Neural progenitor cell (in vitro differentiated cells): ENCODE results near the gene GABRA5. TPM values are rescaled to one million over a fixed set of nuclear protein-coding genes. Genes with fewer than 3 reads are reported as not detected.

Experiments used
- DNase-seq: peaks from one replicate; pipeline ENCODE4 v3.0.0-alpha.2; 2016; ENCODE audit warnings: low spot score
- H2AFZ ChIP-seq: fragments of 200-600 bp; sonication (generic); replicated peaks from 2 replicates; pipeline ENCODE4 v1.6.1; 2016; ENCODE audit warnings: antibody characterized with exemption
- H3F3A ChIP-seq: fragments of 200-600 bp; sonication (generic); 2 replicates; pipeline ENCODE4 v1.6.1; 2016; ENCODE audit warnings: antibody characterized with exemption, low read depth
- H3K27ac ChIP-seq: fragments of 200-600 bp; sonication (generic); 2 replicates; pipeline ENCODE4 v1.5.1; 2016; ENCODE audit warnings: mild to moderate bottlenecking
- H3K27me3 ChIP-seq: fragments of 200-600 bp; sonication (generic); 2 replicates; pipeline ENCODE4 v1.6.1; 2016; ENCODE audit warnings: mild to moderate bottlenecking, moderate library complexity
- H3K36me3 ChIP-seq: fragments of 200-600 bp; sonication (generic); 2 replicates; pipeline ENCODE4 v1.5.1; 2016
- H3K4me1 ChIP-seq: fragments of 200-600 bp; sonication (generic); 2 replicates; pipeline ENCODE4 v1.6.1; 2016; ENCODE audit warnings: mixed run types
- H3K4me2 ChIP-seq: fragments of 200-600 bp; sonication (generic); 2 replicates; pipeline ENCODE4 v1.6.1; 2016
- H3K4me3 ChIP-seq: fragments of 200-600 bp; sonication (generic); 2 replicates; pipeline ENCODE4 v1.5.1; 2016
- H3K79me2 ChIP-seq: fragments of 200-600 bp; sonication (generic); 2 replicates; pipeline ENCODE4 v1.6.1; 2016; ENCODE audit warnings: low read depth
- H3K9ac ChIP-seq: fragments of 200-600 bp; sonication (generic); 2 replicates; pipeline ENCODE4 v1.6.1; 2016
- H3K9me3 ChIP-seq: fragments of 200-600 bp; sonication (generic); 2 replicates; pipeline ENCODE4 v1.5.1; 2016; ENCODE audit warnings: low read depth
- H4K20me1 ChIP-seq: fragments of 200-600 bp; sonication (generic); 2 replicates; pipeline ENCODE4 v1.6.1; 2016; ENCODE audit warnings: low read depth
- H3K27ac Mint-ChIP-seq: 3 replicates; pipeline ENCODE4 v1.8.0; 2021; ENCODE audit warnings: mixed read lengths
- H3K27me3 Mint-ChIP-seq: 2 replicates; pipeline ENCODE4 v1.8.0; 2022; ENCODE audit warnings: low read depth, mild to moderate bottlenecking, inconsistent platforms, moderate library complexity, mixed read lengths; ENCODE audit not compliant: insufficient read depth
- H3K36me3 Mint-ChIP-seq: 3 replicates; pipeline ENCODE4 v1.8.0; 2021; ENCODE audit warnings: mixed read lengths
- H3K4me1 Mint-ChIP-seq: 3 replicates; pipeline ENCODE4 v1.8.0; 2021; ENCODE audit warnings: mixed read lengths
- H3K4me3 Mint-ChIP-seq: 3 replicates; pipeline ENCODE4 v1.8.0; 2021; ENCODE audit warnings: mild to moderate bottlenecking, moderate library complexity, mixed read lengths
- H3K9me3 Mint-ChIP-seq: 3 replicates; pipeline ENCODE4 v1.8.0; 2020; ENCODE audit warnings: mixed read lengths
- EZH2 ChIP-seq: fragments of 200-600 bp; sonication (generic); IDR thresholded peaks from 2 replicates; pipeline ENCODE4 v1.6.1; 2017; ENCODE audit warnings: antibody characterized with exemption, mild to moderate bottlenecking, moderate library complexity
- EZH2phosphoT487 ChIP-seq: fragments of 200-600 bp; sonication (generic); IDR thresholded peaks from 2 replicates; pipeline ENCODE4 v1.6.1; 2017; ENCODE audit warnings: antibody characterized with exemption
- total RNA-seq: library from RNA; depleted of rRNA; stranded (reverse); fragments of >200 nt; gene quantifications from 2 replicates; pipeline ENCODE4 v1.2.3, GENCODE V29; 2015; ENCODE audit warnings: low replicate concordance
- TF ChIP-seq, protein P1 (sequence below): fragments of 200-600 bp; sonication (generic); IDR thresholded peaks from 2 replicates; pipeline ENCODE4 v1.5.1; 2017; ENCODE audit warnings: antibody characterized with exemption, mild to moderate bottlenecking

GABRA5 gene
- total RNA-seq, 1 donor from 2014 or later = 3.0 TPM

DNA sequence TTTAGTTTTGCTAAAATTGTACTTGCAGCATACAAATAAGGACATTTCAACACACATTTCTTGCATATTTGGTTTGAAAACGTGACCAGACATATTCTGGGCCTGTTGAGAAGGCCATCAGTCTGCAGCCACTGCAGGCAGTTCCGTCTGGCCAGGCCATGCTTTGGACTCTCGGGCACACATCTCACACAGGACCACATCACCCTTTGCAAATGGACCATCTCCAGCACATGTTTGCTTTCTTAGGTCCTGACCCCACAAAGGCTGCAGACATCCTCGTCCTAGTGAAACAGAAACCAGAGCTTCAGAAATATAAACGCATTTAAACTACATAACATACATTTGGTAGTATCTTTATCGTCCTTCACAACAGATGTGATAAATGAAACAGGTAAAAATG is 24.1 kb downstream of the GABRA5 start:
- H3K4me2 ChIP-seq = no peak overlapping the region
- peaks cover 5% of the 10 kb centered on the region for H3K9me3 Mint-ChIP-seq
- no peak overlapping the region for H3K9ac ChIP-seq
- no peak overlapping the region for H2AFZ ChIP-seq
- H3K27ac Mint-ChIP-seq = no peak overlapping the region
- H3K27me3 Mint-ChIP-seq = peaks cover 13% of the 10 kb centered on the region
- no peak for DNase-seq
- H3K4me3 ChIP-seq = no peak overlapping the region
- no peak overlapping the region for H3K27ac ChIP-seq
- H3K4me3 Mint-ChIP-seq = no peak overlapping the region
- TF ChIP-seq EZH2phosphoT487 (no peak), EZH2 (no peak)
- TF ChIP-seq, protein P1, sequence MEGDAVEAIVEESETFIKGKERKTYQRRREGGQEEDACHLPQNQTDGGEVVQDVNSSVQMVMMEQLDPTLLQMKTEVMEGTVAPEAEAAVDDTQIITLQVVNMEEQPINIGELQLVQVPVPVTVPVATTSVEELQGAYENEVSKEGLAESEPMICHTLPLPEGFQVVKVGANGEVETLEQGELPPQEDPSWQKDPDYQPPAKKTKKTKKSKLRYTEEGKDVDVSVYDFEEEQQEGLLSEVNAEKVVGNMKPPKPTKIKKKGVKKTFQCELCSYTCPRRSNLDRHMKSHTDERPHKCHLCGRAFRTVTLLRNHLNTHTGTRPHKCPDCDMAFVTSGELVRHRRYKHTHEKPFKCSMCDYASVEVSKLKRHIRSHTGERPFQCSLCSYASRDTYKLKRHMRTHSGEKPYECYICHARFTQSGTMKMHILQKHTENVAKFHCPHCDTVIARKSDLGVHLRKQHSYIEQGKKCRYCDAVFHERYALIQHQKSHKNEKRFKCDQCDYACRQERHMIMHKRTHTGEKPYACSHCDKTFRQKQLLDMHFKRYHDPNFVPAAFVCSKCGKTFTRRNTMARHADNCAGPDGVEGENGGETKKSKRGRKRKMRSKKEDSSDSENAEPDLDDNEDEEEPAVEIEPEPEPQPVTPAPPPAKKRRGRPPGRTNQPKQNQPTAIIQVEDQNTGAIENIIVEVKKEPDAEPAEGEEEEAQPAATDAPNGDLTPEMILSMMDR = no peak
- H3K36me3 Mint-ChIP-seq = no peaks in the 10 kb centered on the region
- no peaks in the 10 kb centered on the region for H3F3A ChIP-seq
- H3K79me2 ChIP-seq = no peaks in the 10 kb centered on the region
- no peaks in the 10 kb centered on the region for H3K4me1 Mint-ChIP-seq
- H3K4me1 ChIP-seq = no peaks in the 10 kb centered on the region
- no peaks in the 10 kb centered on the region for H4K20me1 ChIP-seq
- no peaks in the 10 kb centered on the region for H3K27me3 ChIP-seq
- H3K36me3 ChIP-seq = no peaks in the 10 kb centered on the region
- no peaks in the 10 kb centered on the region for H3K9me3 ChIP-seq

DNA sequence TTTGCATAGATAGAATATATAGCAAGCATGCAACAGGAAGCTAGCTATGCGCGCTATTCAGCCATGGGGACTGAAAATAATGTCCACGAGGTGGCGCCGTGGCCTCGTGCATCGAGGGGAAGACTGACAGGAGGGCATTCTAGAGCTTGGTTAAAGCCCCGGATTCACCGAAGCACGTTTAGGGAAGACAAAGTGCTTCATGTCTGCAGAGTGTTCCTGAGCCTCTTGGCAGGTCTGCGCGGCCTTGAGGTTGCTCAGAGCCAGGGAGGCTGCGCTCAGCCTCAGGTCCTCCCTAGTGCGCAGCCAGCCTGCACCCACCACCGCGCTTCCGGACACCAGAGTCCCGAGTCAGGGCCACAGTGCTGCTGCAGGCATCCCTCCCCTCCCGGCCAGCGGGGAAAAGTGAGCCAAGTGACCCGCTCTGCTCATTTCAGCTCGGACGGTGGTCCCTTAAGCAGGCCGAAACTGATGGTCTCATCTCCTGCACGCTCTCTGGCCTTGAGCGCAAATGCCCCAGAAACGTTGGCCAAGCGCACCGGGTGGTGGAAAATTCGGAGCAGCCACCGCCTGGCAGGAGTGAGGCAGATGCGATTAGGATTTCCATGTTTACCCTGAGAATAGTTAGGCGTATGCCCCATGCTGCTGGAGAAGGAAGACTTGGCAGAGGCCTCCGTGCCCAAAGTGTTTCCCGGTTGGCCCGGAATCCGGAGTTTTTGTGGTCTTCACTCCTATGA is 24.8 kb downstream of the GABRA5 start:
- H3K36me3 Mint-ChIP-seq = no peaks in the 10 kb centered on the region
- Histone ChIP-seq H3K4me2 (no peak overlapping the region), H2AFZ (peak overlapping the region; percentile 88), H3F3A (no peaks in the 10 kb centered on the region), H3K4me3 (no peak overlapping the region), H4K20me1 (no peaks in the 10 kb centered on the region), H3K27ac (no peak overlapping the region), H3K4me1 (no peaks in the 10 kb centered on the region), H3K79me2 (no peaks in the 10 kb centered on the region), H3K9ac (no peak overlapping the region), H3K27me3 (no peaks in the 10 kb centered on the region), H3K36me3 (no peaks in the 10 kb centered on the region), H3K9me3 (no peaks in the 10 kb centered on the region)
- H3K27me3 Mint-ChIP-seq = peaks cover 13% of the 10 kb centered on the region
- no peaks in the 10 kb centered on the region for H3K4me1 Mint-ChIP-seq
- peaks cover 5% of the 10 kb centered on the region for H3K9me3 Mint-ChIP-seq
- H3K27ac Mint-ChIP-seq = no peak overlapping the region
- H3K4me3 Mint-ChIP-seq = no peak overlapping the region
- TF ChIP-seq, protein P1 = peak; percentile 92
- no peak for TF ChIP-seq EZH2phosphoT487
- DNase-seq = peak; percentile 91

DNA sequence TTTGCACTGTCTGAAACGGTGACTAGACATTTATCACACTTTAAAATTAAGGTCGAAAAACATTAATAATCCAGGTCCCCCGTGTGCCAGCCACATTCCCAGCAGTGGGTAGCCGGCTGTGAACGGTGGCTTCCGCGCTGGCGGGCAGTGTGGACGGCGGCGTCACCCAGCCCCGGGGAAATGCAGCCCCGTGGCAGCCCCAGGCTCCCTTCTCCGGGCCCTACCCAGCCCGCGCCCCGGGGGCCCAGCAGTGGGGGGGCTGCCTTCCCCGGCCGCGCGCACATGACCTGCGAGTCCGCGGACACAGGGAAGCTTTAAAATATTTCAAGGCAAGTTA is 25.3 kb downstream of the GABRA5 start:
- TF ChIP-seq EZH2phosphoT487 (no peak), EZH2 (no peak)
- TF ChIP-seq, protein P1 = no peak
- no peaks in the 10 kb centered on the region for H3K4me1 Mint-ChIP-seq
- Histone ChIP-seq H2AFZ (peak overlapping the region; percentile 88), H3F3A (no peaks in the 10 kb centered on the region), H3K36me3 (no peaks in the 10 kb centered on the region), H3K27me3 (no peaks in the 10 kb centered on the region), H3K4me1 (no peaks in the 10 kb centered on the region), H3K4me2 (no peak overlapping the region), H4K20me1 (no peaks in the 10 kb centered on the region), H3K4me3 (no peak overlapping the region), H3K27ac (no peak overlapping the region), H3K79me2 (no peaks in the 10 kb centered on the region), H3K9me3 (no peaks in the 10 kb centered on the region), H3K9ac (no peak overlapping the region)
- no peak for DNase-seq
- H3K27me3 Mint-ChIP-seq = peaks cover 13% of the 10 kb centered on the region
- no peaks in the 10 kb centered on the region for H3K36me3 Mint-ChIP-seq
- no peak overlapping the region for H3K27ac Mint-ChIP-seq
- no peak overlapping the region for H3K4me3 Mint-ChIP-seq
- peaks cover 5% of the 10 kb centered on the region for H3K9me3 Mint-ChIP-seq
